GM12801 (cell line): Measurements from ENCODE around the gene IZUMO3.

ENCODE experiments used
- CTCF ChIP-seq: IDR thresholded peaks from one replicate; pipeline ENCODE4 v1.5.1; 2011; ENCODE audit warnings: control low read depth; ENCODE audit not compliant: insufficient read length; ENCODE audit errors: extremely low read depth

The IZUMO3 gene

GRCh38 chr9:24545847-24546522 lies at the start of gene IZUMO3:
TSS of gene IZUMO3 (minus strand) at chr9:24545897. CDS start at chr9:24545649, 248 bp downstream.
- no peak for TF ChIP-seq CTCF

GRCh38 chr9:24594234-24594850 lies 48.6 kb upstream of the IZUMO3 start:
- TF ChIP-seq CTCF: no peak

- TF ChIP-seq CTCF: no peak
Observed at GRCh38 chr9:24590432-24590831, 44.7 kb upstream of the IZUMO3 start.

GRCh38 chr9:24587883-24588282 lies 42.2 kb upstream of the IZUMO3 start:
- TF ChIP-seq CTCF: no peak

GRCh38 chr9:24582146-24583126 lies 36.7 kb upstream of the IZUMO3 start:
- TF ChIP-seq CTCF: no peak

GRCh38 chr9:24572406-24572805 lies 26.7 kb upstream of the IZUMO3 start:
- no peak for TF ChIP-seq CTCF

- TF ChIP-seq CTCF: no peak
Observed at GRCh38 chr9:24561957-24562356, 16.3 kb upstream of the IZUMO3 start.
